Endothelial cell (in vitro differentiated cells): ENCODE measurements around the gene NOXA1. TPM values are rescaled to one million over a fixed set of nuclear protein-coding genes. Genes with fewer than 3 reads are reported as not detected.

Source experiments
- DNase-seq: peaks from one replicate; pipeline ENCODE4 v3.0.0; 2021; ENCODE audit warnings: low spot score
- H3K27ac Mint-ChIP-seq: one replicate; pipeline ENCODE4 v1.8.0; 2021; ENCODE audit warnings: mixed read lengths, inconsistent platforms; ENCODE audit not compliant: unreplicated experiment
- H3K27me3 Mint-ChIP-seq: one replicate; pipeline ENCODE4 v1.8.0; 2021; ENCODE audit warnings: mild to moderate bottlenecking, moderate library complexity, mixed read lengths, inconsistent platforms; ENCODE audit not compliant: unreplicated experiment
- H3K36me3 Mint-ChIP-seq: one replicate; pipeline ENCODE4 v1.8.0; 2021; ENCODE audit warnings: mild to moderate bottlenecking, low read depth, mixed read lengths, inconsistent platforms; ENCODE audit not compliant: unreplicated experiment
- H3K4me1 Mint-ChIP-seq: one replicate; pipeline ENCODE4 v1.8.0; 2021; ENCODE audit warnings: mild to moderate bottlenecking, mixed read lengths, inconsistent platforms; ENCODE audit not compliant: unreplicated experiment
- H3K4me3 Mint-ChIP-seq: one replicate; pipeline ENCODE4 v1.8.0; 2021; ENCODE audit warnings: mild to moderate bottlenecking, mixed read lengths, inconsistent platforms; ENCODE audit not compliant: unreplicated experiment
- H3K9me3 Mint-ChIP-seq: one replicate; pipeline ENCODE4 v1.8.0; 2021; ENCODE audit warnings: mixed read lengths, inconsistent platforms; ENCODE audit not compliant: unreplicated experiment
- total RNA-seq: library from RNA; stranded (reverse); fragmentation: NEBNext Ultra II Directional; extraction: Animal tissue kit (Norgen Biotek cat#: 25700); gene quantifications from one replicate; pipeline ENCODE4 v1.2.1, GENCODE V29; 2021; ENCODE audit not compliant: unreplicated experiment
- TF ChIP-seq, protein P1 (sequence below): fragments of 200-600 bp; sonication (generic); IDR thresholded peaks from one replicate; pipeline ENCODE4 v1.5.0; 2021; ENCODE audit warnings: antibody characterized with exemption; ENCODE audit not compliant: unreplicated experiment

NOXA1 gene
- total RNA-seq, 1 donor from 2014 or later: 0.36 TPM

- peaks cover 6% of the 10 kb centered on the region for H3K27me3 Mint-ChIP-seq
- peaks cover 5% of the 10 kb centered on the region for H3K4me1 Mint-ChIP-seq
- no peaks in the 10 kb centered on the region for H3K9me3 Mint-ChIP-seq
- TF ChIP-seq, protein P1, sequence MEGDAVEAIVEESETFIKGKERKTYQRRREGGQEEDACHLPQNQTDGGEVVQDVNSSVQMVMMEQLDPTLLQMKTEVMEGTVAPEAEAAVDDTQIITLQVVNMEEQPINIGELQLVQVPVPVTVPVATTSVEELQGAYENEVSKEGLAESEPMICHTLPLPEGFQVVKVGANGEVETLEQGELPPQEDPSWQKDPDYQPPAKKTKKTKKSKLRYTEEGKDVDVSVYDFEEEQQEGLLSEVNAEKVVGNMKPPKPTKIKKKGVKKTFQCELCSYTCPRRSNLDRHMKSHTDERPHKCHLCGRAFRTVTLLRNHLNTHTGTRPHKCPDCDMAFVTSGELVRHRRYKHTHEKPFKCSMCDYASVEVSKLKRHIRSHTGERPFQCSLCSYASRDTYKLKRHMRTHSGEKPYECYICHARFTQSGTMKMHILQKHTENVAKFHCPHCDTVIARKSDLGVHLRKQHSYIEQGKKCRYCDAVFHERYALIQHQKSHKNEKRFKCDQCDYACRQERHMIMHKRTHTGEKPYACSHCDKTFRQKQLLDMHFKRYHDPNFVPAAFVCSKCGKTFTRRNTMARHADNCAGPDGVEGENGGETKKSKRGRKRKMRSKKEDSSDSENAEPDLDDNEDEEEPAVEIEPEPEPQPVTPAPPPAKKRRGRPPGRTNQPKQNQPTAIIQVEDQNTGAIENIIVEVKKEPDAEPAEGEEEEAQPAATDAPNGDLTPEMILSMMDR: no peak
- peaks cover 7% of the 10 kb centered on the region for H3K36me3 Mint-ChIP-seq
- H3K27ac Mint-ChIP-seq: no peak overlapping the region
- no peak overlapping the region for H3K4me3 Mint-ChIP-seq
- no peak for DNase-seq
Observed at GRCh38 chr9:137462986-137463930, 40.1 kb downstream of the NOXA1 start.

DNA sequence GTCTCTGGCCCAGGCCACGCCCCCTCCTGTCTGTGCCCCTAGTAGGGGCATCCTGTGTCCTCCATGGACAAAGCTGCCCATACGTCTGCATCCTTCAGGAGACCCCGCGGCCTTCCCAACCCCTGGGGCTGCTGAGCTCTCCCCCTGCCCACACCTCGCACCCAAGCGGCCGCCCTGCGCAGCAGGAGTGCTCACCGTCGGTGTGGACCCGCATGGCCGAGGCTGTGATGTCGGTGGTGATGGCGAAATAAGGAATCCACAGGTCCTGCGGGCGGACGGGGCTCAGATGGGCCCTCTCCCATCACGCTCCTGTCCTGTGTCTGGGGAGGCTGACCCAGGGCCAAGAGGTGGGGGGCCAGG is 40.7 kb downstream of the NOXA1 start:
- TF ChIP-seq, protein P1: no peak
- H3K27me3 Mint-ChIP-seq: peaks cover 6% of the 10 kb centered on the region
- no peak overlapping the region for H3K4me3 Mint-ChIP-seq
- no peak overlapping the region for H3K27ac Mint-ChIP-seq
- no peak for DNase-seq
- H3K9me3 Mint-ChIP-seq: no peaks in the 10 kb centered on the region
- peaks cover 7% of the 10 kb centered on the region for H3K36me3 Mint-ChIP-seq
- peaks cover 5% of the 10 kb centered on the region for H3K4me1 Mint-ChIP-seq

DNA sequence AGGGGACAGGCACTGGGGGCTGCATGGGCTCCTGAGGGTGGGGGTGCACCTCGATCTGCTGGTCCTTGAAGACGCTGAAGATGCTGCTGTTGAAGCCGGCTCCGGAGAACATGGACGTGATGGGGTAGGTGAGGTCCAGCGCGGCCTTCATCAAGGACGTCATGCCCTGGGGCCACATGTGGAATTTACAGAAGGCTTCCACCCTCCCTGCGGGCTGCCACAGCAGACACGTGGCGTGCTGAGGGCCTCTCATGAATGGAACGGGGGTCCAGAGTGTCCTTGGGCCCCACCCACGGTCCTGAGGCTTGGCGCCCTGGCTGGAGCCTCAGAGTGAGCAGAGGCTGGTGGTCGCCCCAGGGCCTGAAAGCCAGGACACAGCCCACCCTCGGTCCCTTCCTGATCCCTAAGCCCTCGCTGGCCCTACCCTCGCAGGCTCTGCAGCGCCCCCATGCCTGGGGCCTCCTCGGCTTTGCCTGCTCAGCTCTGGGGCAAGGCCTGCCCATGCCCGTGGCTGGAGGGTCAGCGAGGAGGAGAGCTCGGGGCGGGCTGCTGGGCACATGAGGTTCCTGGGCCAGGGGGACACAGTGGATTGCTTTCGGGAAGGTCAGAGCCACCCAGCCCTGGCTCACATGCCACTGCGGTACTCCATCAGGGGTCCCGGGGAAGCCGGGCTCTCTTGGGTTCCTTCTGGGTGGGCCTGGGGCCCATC is 41.3 kb downstream of the NOXA1 start:
- Mint-ChIP-seq H3K36me3 (peaks cover 7% of the 10 kb centered on the region), H3K9me3 (no peaks in the 10 kb centered on the region), H3K27ac (no peak overlapping the region), H3K4me3 (no peak overlapping the region), H3K27me3 (peaks cover 6% of the 10 kb centered on the region), H3K4me1 (peaks cover 5% of the 10 kb centered on the region)
- TF ChIP-seq, protein P1: no peak
- DNase-seq: no peak

DNA sequence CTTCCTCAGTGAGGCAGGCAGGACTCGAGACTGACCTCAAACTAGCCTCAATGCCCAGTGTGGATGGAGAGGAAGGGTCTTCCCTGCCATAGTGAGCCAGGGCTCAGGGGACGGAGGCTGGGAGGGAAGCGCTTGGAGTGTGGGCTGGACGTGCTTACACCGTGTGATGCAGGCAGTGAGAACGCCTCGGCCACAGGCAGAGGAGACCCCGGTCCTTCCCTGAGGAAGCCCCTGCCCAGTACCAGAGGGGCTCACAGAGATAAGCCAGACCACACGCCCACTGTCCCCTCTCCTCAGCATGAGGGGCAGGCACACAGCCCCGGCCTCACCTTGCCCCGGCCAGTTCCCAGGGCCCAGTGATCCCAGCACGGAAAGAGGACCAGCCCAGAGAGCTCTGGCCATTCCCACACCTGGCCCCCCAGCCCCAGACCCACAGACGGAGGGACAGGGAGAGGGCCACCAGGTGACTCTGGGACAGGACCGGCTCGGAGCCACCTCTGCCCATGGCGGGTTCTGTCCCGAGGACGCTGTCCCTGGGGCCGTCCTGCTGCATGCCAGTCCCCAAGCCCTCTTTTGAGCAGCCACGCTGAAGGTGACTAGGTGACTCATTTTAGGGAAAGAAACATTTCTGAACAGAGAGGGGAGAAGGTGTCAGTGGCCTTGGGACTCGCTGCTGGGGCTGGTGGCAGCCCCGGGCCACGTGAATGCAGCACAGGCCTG is 42.0 kb downstream of the NOXA1 start:
- Mint-ChIP-seq H3K4me1 (peaks cover 5% of the 10 kb centered on the region), H3K36me3 (peaks cover 7% of the 10 kb centered on the region), H3K4me3 (no peak overlapping the region), H3K27ac (no peak overlapping the region), H3K9me3 (no peaks in the 10 kb centered on the region), H3K27me3 (peaks cover 6% of the 10 kb centered on the region)
- no peak for DNase-seq
- TF ChIP-seq, protein P1: no peak
